ENCODE results near the gene GUCY1A1.

The GUCY1A1 gene

DNA sequence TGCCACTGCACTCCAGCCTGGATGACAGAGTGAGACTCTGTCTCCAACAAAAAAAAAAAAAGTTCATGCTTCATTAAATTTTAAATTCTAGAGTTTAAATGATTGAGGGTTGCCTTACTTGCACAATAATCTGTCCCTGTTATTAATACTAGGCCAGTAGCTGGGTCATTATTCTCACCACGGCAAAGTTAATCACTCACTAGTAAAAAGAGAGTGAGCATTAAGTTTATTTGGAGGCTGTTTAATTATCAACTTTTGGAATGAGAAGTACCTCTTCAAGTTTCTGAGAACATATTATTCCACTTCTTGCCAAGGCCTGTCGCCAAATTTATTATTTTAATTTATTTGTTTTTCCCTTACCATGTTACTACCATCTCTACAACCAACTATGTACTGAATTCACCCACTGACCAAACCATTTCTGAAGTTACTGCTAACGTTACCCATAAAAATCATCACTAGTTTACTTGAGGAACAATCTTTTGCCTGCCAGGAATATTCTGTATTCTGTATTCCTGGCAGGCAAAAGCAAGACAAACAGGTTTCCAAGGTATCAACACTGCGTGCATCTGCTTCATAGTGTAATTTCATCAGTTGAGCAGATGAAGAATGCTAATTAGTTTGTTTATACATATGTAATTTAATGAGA is 26.5 kb downstream of the GUCY1A1 start:
- DNase-seq (ENCODE audit: low read depth in 2 of 2), result no peak

DNA sequence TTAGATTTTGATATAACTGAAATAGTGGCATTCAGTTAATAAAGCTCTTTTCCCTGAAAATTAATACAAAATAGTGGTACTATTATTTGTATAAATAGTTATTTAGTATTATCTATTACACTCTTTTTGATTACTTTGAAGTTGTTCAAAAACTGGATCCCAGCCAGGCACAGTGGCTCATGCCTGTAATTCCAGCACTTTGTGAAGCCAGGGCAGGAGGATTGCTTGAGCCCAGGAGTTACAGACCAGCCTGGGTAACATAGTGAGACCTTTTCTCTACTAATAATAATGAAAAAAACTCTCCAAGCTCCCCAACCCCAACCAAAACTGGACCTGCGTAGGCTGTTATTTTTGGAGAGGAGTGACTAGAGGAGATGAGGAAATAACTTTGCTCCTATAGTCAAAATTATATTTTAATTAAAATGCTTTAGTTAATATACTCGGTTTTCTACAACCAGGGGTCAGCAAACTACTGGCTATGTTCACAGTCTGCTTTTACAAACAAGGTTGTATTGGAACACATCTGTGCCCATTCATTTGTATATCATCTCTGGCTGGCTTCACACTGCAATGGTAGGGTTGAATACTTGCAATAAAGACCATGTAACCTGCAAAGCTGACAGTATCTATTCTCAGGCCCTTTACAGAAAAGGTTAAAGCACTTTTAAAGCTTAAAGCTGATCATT is 27.6 kb downstream of the GUCY1A1 start:
- DNase-seq (ENCODE audit: low read depth in 2 of 2), result no peak

- no peak for DNase-seq (ENCODE audit: low read depth in 2 of 2)
Measured at GRCh38 chr4:155696226-155696625, 29.6 kb downstream of the GUCY1A1 start.

GRCh38 chr4:155696726-155697125 is 30.1 kb downstream of the GUCY1A1 start:
- no peak for DNase-seq (ENCODE audit: low read depth in 2 of 2)

- no peak for DNase-seq (ENCODE audit: low read depth in 2 of 2)
Measured at GRCh38 chr4:155701827-155702226, 35.2 kb downstream of the GUCY1A1 start.

GRCh38 chr4:155703486-155704247 is 37.0 kb downstream of the GUCY1A1 start:
- DNase-seq (ENCODE audit: low read depth in 2 of 2), result no peak

GRCh38 chr4:155704841-155705404 is 38.3 kb downstream of the GUCY1A1 start:
- DNase-seq (ENCODE audit: low read depth in 2 of 2), result no peak

- no peak for DNase-seq (ENCODE audit: low read depth in 2 of 2)
Measured at GRCh38 chr4:155705664-155706063, 39.0 kb downstream of the GUCY1A1 start.

GRCh38 chr4:155706147-155706546 is 39.5 kb downstream of the GUCY1A1 start:
- DNase-seq (ENCODE audit: low read depth in 2 of 2), result no peak

- no peak for DNase-seq (ENCODE audit: low read depth in 2 of 2)
Measured at GRCh38 chr4:155707251-155707650, 40.6 kb downstream of the GUCY1A1 start.

DNA sequence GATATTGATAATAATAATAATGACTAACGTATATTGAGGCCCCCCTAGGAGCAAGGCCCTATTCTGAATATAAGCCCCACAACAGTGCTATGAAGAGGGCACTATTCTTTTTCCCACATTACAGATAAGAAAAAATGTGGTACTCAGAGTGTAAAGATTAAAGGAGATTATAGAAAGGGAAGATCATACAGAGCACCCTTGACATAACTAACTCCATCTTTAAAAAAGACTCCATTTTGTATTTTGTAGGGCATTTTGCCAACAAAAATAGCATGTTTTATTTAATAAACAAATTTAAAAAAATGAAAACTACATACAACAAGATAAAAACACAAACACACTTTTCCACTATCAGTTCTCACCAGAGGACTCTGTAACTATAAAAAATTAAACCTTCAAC is 42.1 kb downstream of the GUCY1A1 start:
- DNase-seq (ENCODE audit: low read depth in 2 of 2), result no peak

GRCh38 chr4:155709918-155710317 is 43.3 kb downstream of the GUCY1A1 start:
- no peak for DNase-seq (ENCODE audit: low read depth in 2 of 2)

DNA sequence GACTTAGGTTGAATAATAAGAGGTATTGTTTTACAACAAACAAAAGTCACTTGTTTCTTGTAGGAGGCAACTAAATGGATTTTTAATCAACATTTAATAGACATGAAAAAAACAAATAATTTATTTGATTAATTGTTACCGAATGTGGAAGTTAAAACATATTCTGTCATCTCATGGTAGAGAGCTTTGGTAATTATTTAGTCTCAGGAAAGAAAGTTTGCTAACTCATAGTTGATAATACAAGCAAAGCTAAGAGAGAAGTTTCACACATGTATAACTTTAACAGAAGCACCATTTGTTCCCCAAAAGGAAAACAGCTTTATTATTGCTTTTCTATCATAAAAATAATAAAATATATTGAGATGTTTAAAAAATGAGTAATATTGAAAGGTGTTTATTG is 44.9 kb downstream of the GUCY1A1 start:
- no peak for DNase-seq (ENCODE audit: low read depth in 2 of 2)

DNA sequence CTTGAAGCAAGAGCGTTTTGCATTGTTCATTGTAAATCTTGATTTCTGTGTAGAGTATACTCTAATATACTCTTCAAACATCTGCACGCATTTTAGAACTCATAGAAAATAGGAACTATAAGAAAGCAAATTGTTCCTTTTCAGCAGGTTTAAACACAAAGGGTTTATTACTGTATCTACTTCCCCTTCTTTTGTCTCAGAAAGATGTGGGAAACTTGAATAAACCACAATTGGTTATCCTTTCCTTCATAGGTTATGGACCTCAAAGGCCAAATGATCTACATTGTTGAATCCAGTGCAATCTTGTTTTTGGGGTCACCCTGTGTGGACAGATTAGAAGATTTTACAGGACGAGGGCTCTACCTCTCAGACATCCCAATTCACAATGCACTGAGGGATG is 46.2 kb downstream of the GUCY1A1 start:
- DNase-seq (ENCODE audit: low read depth in 2 of 2), result no peak

DNA sequence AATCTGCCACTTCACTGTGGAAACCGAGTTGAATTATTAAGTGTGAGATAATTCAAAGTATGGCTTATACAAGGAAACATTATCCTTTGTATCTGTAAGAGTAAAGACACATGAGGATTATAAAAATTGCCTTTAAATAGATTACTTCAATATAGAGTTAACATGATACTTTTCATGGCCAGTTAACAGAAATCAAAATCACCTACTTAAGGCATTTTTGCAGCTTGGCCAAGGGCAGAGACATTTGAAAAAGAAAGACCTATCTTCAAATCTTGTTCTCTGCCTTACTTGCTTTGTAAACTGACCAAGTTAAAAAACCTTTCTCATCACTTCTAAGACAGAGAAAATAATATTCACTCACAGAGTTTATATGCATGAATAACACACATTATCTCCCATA is 47.3 kb downstream of the GUCY1A1 start:
- DNase-seq (ENCODE audit: low read depth in 2 of 2), result no peak

DNA sequence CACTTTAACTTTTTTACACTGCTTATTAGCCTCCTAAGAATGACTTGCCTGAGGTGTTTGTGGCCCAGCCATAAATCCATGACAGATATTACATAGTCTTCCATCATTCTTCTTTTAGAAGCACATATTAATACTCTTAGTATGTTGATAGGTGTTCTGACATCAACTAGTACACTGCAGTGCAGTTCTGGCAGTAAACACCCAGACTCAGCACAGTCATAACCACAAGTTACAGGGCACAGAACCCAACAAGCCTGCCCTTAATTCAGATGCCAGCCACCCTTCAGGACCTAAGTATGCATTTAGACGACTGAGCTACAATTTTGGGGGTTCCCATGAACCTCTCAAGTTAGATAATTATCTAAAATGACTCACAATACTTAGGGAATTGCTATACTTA is 55.7 kb downstream of the GUCY1A1 start:
- DNase-seq (ENCODE audit: low read depth in 2 of 2), result no peak

GRCh38 chr4:155722816-155723499 is 56.3 kb downstream of the GUCY1A1 start:
- DNase-seq (ENCODE audit: low read depth in 2 of 2), result no peak

GRCh38 chr4:155724731-155725130 is 58.1 kb downstream of the GUCY1A1 start:
- no peak for DNase-seq (ENCODE audit: low read depth in 2 of 2)

DNA sequence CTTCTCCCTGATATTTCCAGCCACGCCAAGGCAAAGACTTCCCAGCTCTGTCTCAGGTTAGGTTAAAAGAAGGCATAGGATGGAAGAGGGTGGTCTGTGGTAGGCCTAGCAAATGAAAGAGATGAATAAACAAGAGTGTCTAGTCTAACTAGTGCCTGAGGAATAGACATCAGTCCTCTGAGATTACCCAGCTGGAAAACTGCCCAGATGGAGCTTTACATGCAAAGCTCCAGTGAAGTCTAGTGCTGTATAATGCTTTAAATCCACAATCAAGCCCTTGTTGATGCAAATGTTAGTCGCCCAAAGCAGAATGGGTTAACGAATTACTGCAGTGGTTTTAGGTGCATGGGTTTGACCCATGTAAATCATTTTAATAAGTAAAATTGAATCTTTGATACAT is 67.4 kb downstream of the GUCY1A1 start:
- no peak for DNase-seq (ENCODE audit: low read depth in 2 of 2)

- DNase-seq (ENCODE audit: low read depth in 2 of 2), result no peak
Measured at GRCh38 chr4:155734951-155735350, 68.3 kb downstream of the GUCY1A1 start.

GRCh38 chr4:155735496-155735895 is 68.8 kb downstream of the GUCY1A1 start:
- no peak for DNase-seq (ENCODE audit: low read depth in 2 of 2)

DNA sequence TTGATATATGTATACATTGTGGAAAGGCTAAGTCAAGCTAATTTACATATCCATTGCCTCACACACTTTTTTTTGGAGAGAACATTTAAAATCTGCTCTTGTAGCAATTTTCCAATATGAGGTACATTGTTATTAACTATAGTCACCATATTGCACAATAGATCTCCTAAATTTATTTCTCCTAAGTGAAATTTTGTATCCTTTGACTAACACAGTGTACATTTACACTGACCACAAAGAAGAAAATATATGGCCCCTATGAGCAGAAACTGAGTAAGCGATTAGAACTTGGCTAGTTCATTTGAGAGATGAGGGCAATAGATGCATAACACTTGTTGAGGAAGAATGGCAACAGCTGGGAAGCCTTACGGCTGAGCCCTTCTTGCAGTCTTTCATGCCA is 71.9 kb downstream of the GUCY1A1 start:
- DNase-seq (ENCODE audit: low read depth in 2 of 2), result no peak

Measured in activated CD8-positive, alpha-beta memory T cell treated with anti-CD3 and anti-CD28 coated beads for 4 hours (primary cell).